ENCODE results near the gene SNORC. TPM values are rescaled to one million over a fixed set of nuclear protein-coding genes. Genes with fewer than 3 reads are reported as not detected.

SNORC gene
- polyA plus RNA-seq, 1 donor (not counting 4 experiments of a cell fraction or from before 2014, with no cell fraction given): 0.66 TPM

- Histone ChIP-seq H3K79me2 (ENCODE audit: control insufficient read depth, insufficient read depth, low read length) (no peaks in the 10 kb centered on the region), H4K20me1 (ENCODE audit: control insufficient read depth, extremely low read depth, insufficient read depth, low read length) (no peaks in the 10 kb centered on the region), H3K9me3 (ENCODE audit: control insufficient read depth, low read depth, low read length) (peaks cover 3% of the 10 kb centered on the region), H3K27ac (ENCODE audit: control insufficient read depth, insufficient read depth, low read length) (no peak overlapping the region), H3K36me3 (ENCODE audit: control insufficient read depth in 2 of 2, extremely low read depth in 1 of 2, insufficient read depth in 2 of 2, low read length in 2 of 2) (no peaks in the 10 kb centered on the region), H3K9me1 (ENCODE audit: control insufficient read depth, extremely low read depth, insufficient read depth, low read length) (no peaks in the 10 kb centered on the region), H3K4me1 (ENCODE audit: control insufficient read depth, extremely low read depth, insufficient read depth, low read length) (no peaks in the 10 kb centered on the region), H3K4me3 (ENCODE audit: control insufficient read depth in 2 of 3, extremely low read depth in 1 of 3, insufficient read depth in 2 of 3, low read depth in 1 of 3, low read length in 3 of 3) (no peak overlapping the region), H3K27me3 (ENCODE audit: control insufficient read depth, extremely low read depth, insufficient read depth, low read length) (peaks cover 53% of the 10 kb centered on the region), H2AFZ (ENCODE audit: control insufficient read depth, low read length) (no peak overlapping the region), H3K9ac (ENCODE audit: control insufficient read depth, extremely low read depth, insufficient read depth, low read length) (no peak overlapping the region), H3K4me2 (ENCODE audit: control insufficient read depth, extremely low read depth, insufficient read depth, low read depth, low read length) (no peak overlapping the region)
- DNase-seq (ENCODE audit: low read depth, low spot score): no peak
- TF ChIP-seq EZH2 (IDR thresholded peaks at IDR 0.05; ENCODE audit: low read length) (peak; percentile 51), CTCF (optimal IDR thresholded peaks at IDR 0.05 in 1 of 3, IDR thresholded peaks at IDR 0.05 in 1 of 3, conservative IDR thresholded peaks at IDR 0.05 in 1 of 3; ENCODE audit: extremely low read depth in 1 of 3, insufficient read depth in 2 of 3, low read length in 3 of 3) (no peak)
- no peak for FAIRE-seq
- dilution Hi-C loops (cut with MboI; ENCODE audit: extremely low pct_ligation_motif_present, low sequenced_read_pairs): no loop called here
These were observed 56.4 kb downstream of the SNORC start for GRCh38 chr2:232926431-232926939.

- H3K79me2 ChIP-seq (ENCODE audit: control insufficient read depth, insufficient read depth, low read length): no peaks in the 10 kb centered on the region
- H2AFZ ChIP-seq (ENCODE audit: control insufficient read depth, low read length): no peak overlapping the region
- no peak overlapping the region for H3K27ac ChIP-seq (ENCODE audit: control insufficient read depth, insufficient read depth, low read length)
- peak overlapping the region in 1 of 3 experiments; percentile 7 for H3K4me3 ChIP-seq (ENCODE audit: control insufficient read depth in 2 of 3, extremely low read depth in 1 of 3, insufficient read depth in 2 of 3, low read depth in 1 of 3, low read length in 3 of 3)
- no peaks in the 10 kb centered on the region for H3K9me1 ChIP-seq (ENCODE audit: control insufficient read depth, extremely low read depth, insufficient read depth, low read length)
- dilution Hi-C loops (cut with MboI; ENCODE audit: extremely low pct_ligation_motif_present, low sequenced_read_pairs): no loop called here
- peak overlapping the region; percentile 32 for H3K4me2 ChIP-seq (ENCODE audit: control insufficient read depth, extremely low read depth, insufficient read depth, low read depth, low read length)
- DNase-seq (ENCODE audit: low read depth, low spot score): no peak
- no peaks in the 10 kb centered on the region for H4K20me1 ChIP-seq (ENCODE audit: control insufficient read depth, extremely low read depth, insufficient read depth, low read length)
- no peak for FAIRE-seq
- no peaks in the 10 kb centered on the region for H3K36me3 ChIP-seq (ENCODE audit: control insufficient read depth in 2 of 2, extremely low read depth in 1 of 2, insufficient read depth in 2 of 2, low read length in 2 of 2)
- H3K9ac ChIP-seq (ENCODE audit: control insufficient read depth, extremely low read depth, insufficient read depth, low read length): no peak overlapping the region
- peaks cover 3% of the 10 kb centered on the region for H3K9me3 ChIP-seq (ENCODE audit: control insufficient read depth, low read depth, low read length)
- peak; percentile 70 for TF ChIP-seq EZH2 (IDR thresholded peaks at IDR 0.05; ENCODE audit: low read length)
- no peak for TF ChIP-seq CTCF (optimal IDR thresholded peaks at IDR 0.05 in 1 of 3, IDR thresholded peaks at IDR 0.05 in 1 of 3, conservative IDR thresholded peaks at IDR 0.05 in 1 of 3; ENCODE audit: extremely low read depth in 1 of 3, insufficient read depth in 2 of 3, low read length in 3 of 3)
- H3K4me1 ChIP-seq (ENCODE audit: control insufficient read depth, extremely low read depth, insufficient read depth, low read length): no peaks in the 10 kb centered on the region
- H3K27me3 ChIP-seq (ENCODE audit: control insufficient read depth, extremely low read depth, insufficient read depth, low read length): peaks cover 53% of the 10 kb centered on the region
These were observed 57.1 kb downstream of the SNORC start for GRCh38 chr2:232927032-232927792.
